SK-N-SH treated with all-trans-retinoic acid at 6 μM for 48 hours (cell line): ENCODE results near the gene DEFB113.

Experiments
- ARNTL ChIP-seq: fragments of 450-650 bp; formaldehyde crosslinking; IDR thresholded peaks from 2 replicates; pipeline ENCODE4 v1.5.0; 2020; ENCODE audit warnings: low read depth, mild to moderate bottlenecking, moderate library complexity, borderline replicate concordance
- ESRRG ChIP-seq: fragments of 250-450 bp; sonication (Bioruptor Pico); IDR thresholded peaks from 2 replicates; pipeline ENCODE4 v1.6.1; 2021; ENCODE audit warnings: mild to moderate bottlenecking
- PATZ1 ChIP-seq: fragments of 250-450 bp; sonication (Bioruptor Pico); IDR thresholded peaks from 2 replicates; pipeline ENCODE4 v1.8.0; 2020; ENCODE audit warnings: mild to moderate bottlenecking, moderate library complexity, borderline replicate concordance
- POU6F1 ChIP-seq: fragments of 250-450 bp; sonication (Bioruptor Pico); IDR thresholded peaks from 2 replicates; pipeline ENCODE4 v1.8.0; 2021; ENCODE audit warnings: low read depth, mild to moderate bottlenecking, moderate library complexity, borderline replicate concordance
- ZFP3 ChIP-seq: fragments of 250-450 bp; sonication (Bioruptor Pico); IDR thresholded peaks from 2 replicates; pipeline ENCODE4 v1.5.0; 2020; ENCODE audit warnings: mild to moderate bottlenecking, moderate library complexity
- ZFP30 ChIP-seq: fragments of 450-650 bp; formaldehyde crosslinking; IDR thresholded peaks from 2 replicates; pipeline ENCODE4 v1.5.0; 2022; ENCODE audit warnings: mild to moderate bottlenecking, moderate library complexity
- ZNF8 ChIP-seq: fragments of 450-650 bp; formaldehyde crosslinking; IDR thresholded peaks from 2 replicates; pipeline ENCODE4 v1.5.0; 2020; ENCODE audit warnings: mild to moderate bottlenecking, moderate library complexity
- TF ChIP-seq, protein P1 (sequence below): fragments of 250-450 bp; sonication (Bioruptor Pico); IDR thresholded peaks from 2 replicates; pipeline ENCODE4 v1.5.1; 2020; ENCODE audit warnings: low read depth, mild to moderate bottlenecking, moderate library complexity

DNA sequence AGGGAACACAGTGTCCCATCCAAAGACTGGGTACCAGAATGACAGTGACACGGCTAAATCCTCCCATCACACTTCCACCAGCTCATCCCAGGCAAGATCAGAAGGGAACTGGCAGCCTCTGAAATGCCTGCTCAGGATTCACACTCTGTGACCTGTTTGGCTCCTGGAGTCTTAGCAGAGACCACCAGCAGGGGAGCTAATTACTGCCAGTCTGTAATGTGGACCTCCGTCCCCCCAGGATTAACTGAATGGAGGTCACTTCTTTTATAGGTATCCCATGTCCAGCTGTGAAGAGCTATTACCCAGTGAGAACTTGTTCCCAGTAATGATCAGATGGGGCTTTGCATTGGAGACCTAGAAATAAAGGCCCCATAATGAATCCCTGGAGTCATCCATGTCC, 50.6 kb downstream of the DEFB113 start:
- no peak for TF ChIP-seq PATZ1 (CRISPR knock-in tag)
- TF ChIP-seq, protein P1, sequence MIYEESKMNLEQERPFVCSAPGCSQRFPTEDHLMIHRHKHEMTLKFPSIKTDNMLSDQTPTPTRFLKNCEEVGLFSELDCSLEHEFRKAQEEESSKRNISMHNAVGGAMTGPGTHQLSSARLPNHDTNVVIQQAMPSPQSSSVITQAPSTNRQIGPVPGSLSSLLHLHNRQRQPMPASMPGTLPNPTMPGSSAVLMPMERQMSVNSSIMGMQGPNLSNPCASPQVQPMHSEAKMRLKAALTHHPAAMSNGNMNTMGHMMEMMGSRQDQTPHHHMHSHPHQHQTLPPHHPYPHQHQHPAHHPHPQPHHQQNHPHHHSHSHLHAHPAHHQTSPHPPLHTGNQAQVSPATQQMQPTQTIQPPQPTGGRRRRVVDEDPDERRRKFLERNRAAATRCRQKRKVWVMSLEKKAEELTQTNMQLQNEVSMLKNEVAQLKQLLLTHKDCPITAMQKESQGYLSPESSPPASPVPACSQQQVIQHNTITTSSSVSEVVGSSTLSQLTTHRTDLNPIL, result no peak
- TF ChIP-seq ZNF8, result no peak
- TF ChIP-seq ARNTL, result no peak
- no peak for TF ChIP-seq ZFP3 (CRISPR knock-in tag)
- no peak for TF ChIP-seq ESRRG (CRISPR knock-in tag)
- TF ChIP-seq POU6F1, result no peak
- TF ChIP-seq ZFP30 (CRISPR knock-in tag), result no peak
